NCI-H524 (cell line): Measurements from ENCODE around the gene RNH1.

ENCODE experiments used
- DNase-seq, 2 experiments: peaks; one replicate each; lab custom pipeline; 2025; lab: John Stamatoyannopoulos, UW

The RNH1 gene

GRCh38 chr11:499201-500076 is 7.6 kb downstream of the RNH1 start:
- DNase-seq = no peak

- no peak for DNase-seq
These were observed 8.5 kb downstream of the RNH1 start for GRCh38 chr11:498297-499181.

GRCh38 chr11:497565-498296 is 9.3 kb downstream of the RNH1 start:
- DNase-seq = no peak

- no peak for DNase-seq
These were observed 10.0 kb downstream of the RNH1 start for GRCh38 chr11:496834-497564.

GRCh38 chr11:495537-495931 is 11.5 kb downstream of the RNH1 start:
- no peak for DNase-seq

- peak in 1 of 2 experiments; percentile 71 for DNase-seq
These were observed 12.1 kb downstream of the RNH1 start for GRCh38 chr11:494761-495536.

- DNase-seq = peak; percentile 83 to 91
These were observed 14.4 kb downstream of the RNH1 start for GRCh38 chr11:492427-493226.

- DNase-seq = no peak
These were observed 15.7 kb downstream of the RNH1 start for GRCh38 chr11:491358-491757.

GRCh38 chr11:490930-491260 is 16.1 kb downstream of the RNH1 start:
- DNase-seq = no peak

GRCh38 chr11:490186-490929 is 16.7 kb downstream of the RNH1 start:
- DNase-seq = no peak

- DNase-seq = no peak
These were observed 17.3 kb downstream of the RNH1 start for GRCh38 chr11:489610-490185.

- DNase-seq = no peak
These were observed 18.1 kb downstream of the RNH1 start for GRCh38 chr11:488992-489391.

- no peak for DNase-seq
These were observed 18.5 kb downstream of the RNH1 start for GRCh38 chr11:488579-488978.

- no peak for DNase-seq
These were observed 19.0 kb downstream of the RNH1 start for GRCh38 chr11:488062-488461.

GRCh38 chr11:487571-488021 is 19.4 kb downstream of the RNH1 start:
- no peak for DNase-seq

GRCh38 chr11:486189-486588 is 20.9 kb downstream of the RNH1 start:
- DNase-seq = no peak

GRCh38 chr11:484616-485015 is 22.4 kb downstream of the RNH1 start:
- no peak for DNase-seq

- DNase-seq = no peak
These were observed 27.7 kb downstream of the RNH1 start for GRCh38 chr11:479311-479710.
